ENCODE results near the gene NAPG.
"Not testable (repeated sequence)": the region's sequence is repeated elsewhere in the genome, so short reads cannot be mapped to it uniquely, and the experiment has no call there.

DNA sequence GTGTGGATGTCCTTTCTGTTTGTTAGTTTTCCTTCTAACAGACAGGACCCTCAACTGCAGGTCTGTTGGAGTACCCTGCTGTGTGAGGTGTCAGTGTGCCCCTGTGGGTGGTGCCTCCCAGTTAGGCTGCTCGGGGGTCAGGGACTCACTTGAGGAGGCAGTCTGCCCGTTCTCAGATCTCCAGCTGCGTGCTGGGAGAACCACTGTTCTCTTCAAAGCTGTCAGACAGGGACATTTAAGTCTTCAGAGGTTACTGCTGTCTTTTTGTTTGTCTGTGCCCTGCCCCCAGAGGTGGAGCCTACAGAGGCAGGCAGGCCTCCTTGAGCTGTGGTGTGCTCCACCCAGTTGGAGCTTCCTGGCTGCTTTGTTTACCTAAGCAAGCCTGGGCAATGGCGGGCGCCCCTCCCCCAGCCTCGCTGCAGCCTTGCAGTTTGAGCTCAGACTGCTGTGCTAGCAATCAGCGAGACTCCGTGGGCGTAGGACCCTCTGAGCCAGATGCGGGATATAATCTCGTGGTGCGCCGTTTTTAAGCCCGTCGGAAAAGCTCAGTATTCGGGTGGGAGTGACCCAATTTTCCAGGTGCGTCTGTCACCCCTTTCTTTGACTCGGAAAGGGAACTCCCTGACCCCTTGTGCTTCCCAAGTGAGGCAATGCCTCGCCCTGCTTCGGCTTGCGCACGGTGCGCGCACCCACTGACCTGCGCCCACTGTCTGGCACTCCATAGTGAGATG lies 52.2 kb downstream of the NAPG start:
- not testable (repeated sequence) for TF ChIP-seq POLR2A, POLR2AphosphoS5, EP300 (IDR thresholded peaks at IDR 0.05)
- TF ChIP-seq, protein P1, sequence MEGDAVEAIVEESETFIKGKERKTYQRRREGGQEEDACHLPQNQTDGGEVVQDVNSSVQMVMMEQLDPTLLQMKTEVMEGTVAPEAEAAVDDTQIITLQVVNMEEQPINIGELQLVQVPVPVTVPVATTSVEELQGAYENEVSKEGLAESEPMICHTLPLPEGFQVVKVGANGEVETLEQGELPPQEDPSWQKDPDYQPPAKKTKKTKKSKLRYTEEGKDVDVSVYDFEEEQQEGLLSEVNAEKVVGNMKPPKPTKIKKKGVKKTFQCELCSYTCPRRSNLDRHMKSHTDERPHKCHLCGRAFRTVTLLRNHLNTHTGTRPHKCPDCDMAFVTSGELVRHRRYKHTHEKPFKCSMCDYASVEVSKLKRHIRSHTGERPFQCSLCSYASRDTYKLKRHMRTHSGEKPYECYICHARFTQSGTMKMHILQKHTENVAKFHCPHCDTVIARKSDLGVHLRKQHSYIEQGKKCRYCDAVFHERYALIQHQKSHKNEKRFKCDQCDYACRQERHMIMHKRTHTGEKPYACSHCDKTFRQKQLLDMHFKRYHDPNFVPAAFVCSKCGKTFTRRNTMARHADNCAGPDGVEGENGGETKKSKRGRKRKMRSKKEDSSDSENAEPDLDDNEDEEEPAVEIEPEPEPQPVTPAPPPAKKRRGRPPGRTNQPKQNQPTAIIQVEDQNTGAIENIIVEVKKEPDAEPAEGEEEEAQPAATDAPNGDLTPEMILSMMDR (IDR thresholded peaks at IDR 0.05), result not testable (repeated sequence)
